Gastroesophageal sphincter (tissue), 4 donors: Measurements from ENCODE around the gene USF1. TPM values are rescaled to one million over a fixed set of nuclear protein-coding genes. Genes with fewer than 3 reads are reported as not detected.

Experiments used
- ATAC-seq: fragments of 150-250 bp; one replicate; pipeline ENCODE4 v1.9.1; 2016; ENCODE audit warnings: mild to moderate bottlenecking, moderate library complexity
- H3K27ac ChIP-seq, 4 donors: fragments of 200-600 bp; sonication (generic) in 3 of 4; 1 replicate in 3 of 4; 2 replicates in 1 of 4; pipeline ENCODE4 v1.5.1; 2016 to 2019
- H3K27me3 ChIP-seq: fragments of 200-600 bp; sonication (generic); one replicate; pipeline ENCODE4 v1.5.1; 2019
- H3K36me3 ChIP-seq, 2 donors: fragments of 200-600 bp; sonication (generic); one replicate each; pipeline ENCODE4 v1.5.1; 2019; ENCODE audit warnings: control low read depth in 1 of 2
- H3K4me1 ChIP-seq, 3 donors: fragments of 200-600 bp; sonication (generic); 1 replicate in 2 of 3; 2 replicates in 1 of 3; pipeline ENCODE4 v1.5.1; 2016 to 2019; ENCODE audit warnings: control low read depth in 2 of 3
- H3K4me3 ChIP-seq, 2 donors: fragments of 200-600 bp; sonication (generic); one replicate each; pipeline ENCODE4 v1.5.1; 2019; ENCODE audit warnings: mild to moderate bottlenecking in 1 of 2, moderate library complexity in 1 of 2
- H3K9me3 ChIP-seq, 3 donors: fragments of 200-600 bp; sonication (generic); one replicate each; pipeline ENCODE4 v1.5.1; 2017 to 2019; ENCODE audit warnings: control low read depth in 2 of 3
- EP300 ChIP-seq: sonication (generic); formaldehyde crosslinking; IDR thresholded peaks from one replicate; pipeline ENCODE4 v1.6.1; 2017; ENCODE audit warnings: antibody characterized with exemption, mild to moderate bottlenecking
- POLR2A ChIP-seq, 2 donors: fragments of 450-650 bp; IDR thresholded peaks; one replicate each; pipeline ENCODE4 v1.6.1; 2017; ENCODE audit warnings: antibody characterized with exemption in 2 of 2, mild to moderate bottlenecking in 2 of 2, moderate library complexity in 1 of 2
- POLR2AphosphoS5 ChIP-seq: sonication (generic); formaldehyde crosslinking; IDR thresholded peaks from one replicate; pipeline ENCODE4 v1.6.1; 2017; ENCODE audit warnings: antibody characterized with exemption
- WGBS, 2 donors: methylation state at CpG; one replicate each; pipeline ENCODE4 v1.1.5; 2018; ENCODE audit warnings: low coverage in 1 of 2; 5-methylcytosine and 5-hydroxymethylcytosine counted together
- total RNA-seq, 4 donors: library from RNA; depleted of rRNA; stranded (reverse); fragments of >200 nt; gene quantifications; one replicate each; pipeline ENCODE4 v1.1.0, GENCODE V29; 2016
- TF ChIP-seq, protein P1 (sequence below), 4 experiments: fragments of 200-600 bp in 2 of 4; fragments of 450-650 bp in 2 of 4; sonication (generic) in 1 of 4; IDR thresholded peaks; one replicate each; pipeline ENCODE4 v1.5.1; 2017 to 2019; ENCODE audit warnings: antibody characterized with exemption in 4 of 4, mild to moderate bottlenecking in 2 of 4, moderate library complexity in 2 of 4

USF1 gene
- total RNA-seq, 4 donors from 2014 or later = 50.9 to 79.4 (median 60.5) TPM

DNA sequence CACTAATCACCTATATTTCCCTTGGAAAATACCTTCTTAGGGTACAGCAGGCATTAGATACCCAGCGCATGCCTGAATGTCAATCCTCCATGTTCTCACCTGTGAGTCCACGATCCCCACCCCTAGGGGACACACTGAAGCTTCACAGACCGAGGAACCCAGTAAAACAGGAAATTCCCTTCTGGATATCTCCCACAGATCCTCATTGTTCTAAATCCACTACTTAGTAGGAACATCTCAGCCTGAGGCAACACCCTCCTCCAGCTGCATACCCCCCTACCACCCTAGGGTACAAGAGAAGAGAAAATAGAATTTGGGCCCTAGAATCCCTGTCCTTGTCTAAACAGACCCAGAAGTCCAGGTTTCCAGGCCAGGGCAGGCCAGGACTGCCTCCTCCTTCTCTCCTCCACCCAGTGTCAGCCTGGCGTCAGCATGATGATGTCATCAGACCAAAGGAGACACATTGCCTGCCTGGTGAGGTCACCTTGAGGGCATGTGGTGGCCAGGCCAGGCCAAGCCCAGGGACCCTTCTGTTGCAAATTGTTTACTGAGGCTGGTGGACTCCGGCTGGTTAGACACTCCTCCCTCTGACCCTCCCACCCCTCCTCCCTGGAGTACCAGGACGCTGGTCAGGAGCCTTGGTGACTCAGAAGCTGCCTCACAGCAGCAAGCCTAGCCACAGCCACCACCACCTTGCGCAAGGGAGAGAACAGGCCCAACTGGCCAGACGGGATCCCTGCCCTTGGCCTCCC, 37.4 kb upstream of the USF1 start:
- Histone ChIP-seq H3K27ac (peak overlapping the region in 2 of 4 donors; percentile 8 to 51), H3K9me3 (no peaks in the 10 kb centered on the region), H3K4me1 (no peaks in the 10 kb centered on the region), H3K4me3 (no peak overlapping the region), H3K27me3 (peaks cover 19% of the 10 kb centered on the region), H3K36me3 (no peaks in the 10 kb centered on the region)
- peak; percentile 96 for ATAC-seq
- TF ChIP-seq POLR2AphosphoS5 (no peak), POLR2A (IDR thresholded peaks at IDR 0.05) (no peak), EP300 (no peak)
- WGBS, 2 donors = 66 to 83% methylated on average over 2 to 3 of the region's 8 CpGs

- no peak for TF ChIP-seq POLR2AphosphoS5
- TF ChIP-seq POLR2A (IDR thresholded peaks at IDR 0.05) = no peak
- TF ChIP-seq, protein P1, sequence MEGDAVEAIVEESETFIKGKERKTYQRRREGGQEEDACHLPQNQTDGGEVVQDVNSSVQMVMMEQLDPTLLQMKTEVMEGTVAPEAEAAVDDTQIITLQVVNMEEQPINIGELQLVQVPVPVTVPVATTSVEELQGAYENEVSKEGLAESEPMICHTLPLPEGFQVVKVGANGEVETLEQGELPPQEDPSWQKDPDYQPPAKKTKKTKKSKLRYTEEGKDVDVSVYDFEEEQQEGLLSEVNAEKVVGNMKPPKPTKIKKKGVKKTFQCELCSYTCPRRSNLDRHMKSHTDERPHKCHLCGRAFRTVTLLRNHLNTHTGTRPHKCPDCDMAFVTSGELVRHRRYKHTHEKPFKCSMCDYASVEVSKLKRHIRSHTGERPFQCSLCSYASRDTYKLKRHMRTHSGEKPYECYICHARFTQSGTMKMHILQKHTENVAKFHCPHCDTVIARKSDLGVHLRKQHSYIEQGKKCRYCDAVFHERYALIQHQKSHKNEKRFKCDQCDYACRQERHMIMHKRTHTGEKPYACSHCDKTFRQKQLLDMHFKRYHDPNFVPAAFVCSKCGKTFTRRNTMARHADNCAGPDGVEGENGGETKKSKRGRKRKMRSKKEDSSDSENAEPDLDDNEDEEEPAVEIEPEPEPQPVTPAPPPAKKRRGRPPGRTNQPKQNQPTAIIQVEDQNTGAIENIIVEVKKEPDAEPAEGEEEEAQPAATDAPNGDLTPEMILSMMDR (IDR thresholded peaks at IDR 0.05) = no peak
- no peak for TF ChIP-seq EP300
- WGBS, 2 donors = 67 to 90% methylated on average over 1 to 2 of the region's 2 CpGs
- Histone ChIP-seq H3K27ac (peak overlapping the region in 1 of 4 donors; percentile 51), H3K4me1 (no peaks in the 10 kb centered on the region), H3K27me3 (peaks cover 21% of the 10 kb centered on the region), H3K9me3 (no peaks in the 10 kb centered on the region), H3K36me3 (no peaks in the 10 kb centered on the region), H3K4me3 (no peak overlapping the region)
- no peak for ATAC-seq
Observed at GRCh38 chr1:161082483-161082882, 36.7 kb upstream of the USF1 start.

DNA sequence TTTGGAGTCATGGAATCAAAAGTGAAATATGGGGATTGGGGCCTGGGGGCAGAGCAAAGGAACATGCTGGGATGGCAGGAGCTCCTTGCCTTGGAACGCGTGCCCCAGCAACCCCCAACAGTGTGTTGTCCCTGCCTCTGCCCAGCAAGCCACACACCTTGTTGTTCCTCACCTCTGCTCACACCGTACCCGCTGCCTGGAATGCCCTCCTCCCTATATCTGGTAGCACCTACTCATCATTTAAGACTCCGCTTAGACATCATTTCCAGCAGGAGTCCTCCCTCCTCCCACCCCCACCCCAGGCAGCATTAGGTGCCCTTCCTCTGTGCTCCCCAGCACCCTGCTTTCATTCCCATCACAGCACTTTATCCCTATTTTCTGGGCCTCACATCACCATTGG, 35.7 kb upstream of the USF1 start:
- ATAC-seq = no peak
- no peak overlapping the region for H3K27ac ChIP-seq
- H3K4me1 ChIP-seq = no peaks in the 10 kb centered on the region
- WGBS, 2 donors = 67 to 75% methylated on average over 3 to 5 of the region's 5 CpGs
- no peaks in the 10 kb centered on the region for H3K9me3 ChIP-seq
- no peaks in the 10 kb centered on the region for H3K36me3 ChIP-seq
- TF ChIP-seq POLR2AphosphoS5 (no peak), POLR2A (IDR thresholded peaks at IDR 0.05) (no peak), EP300 (no peak)
- TF ChIP-seq, protein P1 (IDR thresholded peaks at IDR 0.05) = no peak
- H3K4me3 ChIP-seq = no peak overlapping the region
- peaks cover 21% of the 10 kb centered on the region for H3K27me3 ChIP-seq

DNA sequence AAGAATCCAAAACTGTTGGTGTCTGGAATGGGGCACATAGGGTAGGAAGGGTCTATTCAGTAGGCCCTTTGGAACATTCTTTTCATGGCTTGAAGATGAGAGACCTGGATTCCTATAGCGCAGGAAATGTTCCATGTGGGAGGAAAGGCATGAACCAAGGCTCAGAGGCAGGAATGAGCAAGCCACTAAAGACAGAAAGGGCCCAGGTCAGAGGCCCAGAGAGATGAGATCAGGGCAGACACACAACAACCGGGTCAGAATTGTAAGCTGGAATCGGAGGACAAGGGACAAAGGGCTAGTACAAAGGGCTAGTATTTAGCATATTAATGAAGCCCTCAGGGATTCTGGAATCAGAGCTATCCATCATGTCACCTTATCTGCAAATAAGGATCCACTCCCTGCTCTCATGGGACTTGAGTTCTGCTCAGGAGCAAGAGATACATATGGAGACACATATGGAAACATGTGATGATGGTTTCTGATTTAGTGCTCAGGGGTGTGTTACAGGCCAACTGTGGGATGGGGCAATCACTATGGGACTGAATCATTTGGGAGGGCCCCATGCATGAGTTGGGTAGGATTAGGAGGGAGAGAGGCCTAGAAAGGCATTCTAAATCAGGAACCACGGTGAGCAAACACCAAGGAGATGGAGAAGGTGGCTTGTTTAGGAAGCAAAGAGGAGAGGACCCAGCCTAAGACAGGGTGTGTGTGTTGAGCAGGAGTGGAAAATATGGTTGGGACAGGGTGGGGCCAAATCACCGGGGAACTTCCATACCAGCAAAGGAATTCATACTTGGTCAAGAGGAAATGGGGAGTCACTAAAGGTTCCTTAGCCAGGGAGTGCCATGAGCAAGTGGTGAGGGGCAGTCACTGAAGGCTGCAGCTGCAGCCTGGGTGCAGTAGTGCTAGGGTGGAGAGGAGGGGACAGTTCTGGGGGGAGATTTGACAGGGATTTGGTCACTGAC, 34.9 kb upstream of the USF1 start:
- Histone ChIP-seq H3K27ac (no peak overlapping the region), H3K4me3 (no peak overlapping the region), H3K9me3 (no peaks in the 10 kb centered on the region), H3K27me3 (peaks cover 21% of the 10 kb centered on the region), H3K36me3 (no peaks in the 10 kb centered on the region), H3K4me1 (no peaks in the 10 kb centered on the region)
- no peak for ATAC-seq
- WGBS, 2 donors = 76% methylated on average over 4 to 5 of the region's 5 CpGs
- no peak for TF ChIP-seq POLR2A (IDR thresholded peaks at IDR 0.05)
- TF ChIP-seq POLR2AphosphoS5 = no peak
- TF ChIP-seq EP300 = no peak
- TF ChIP-seq, protein P1 (IDR thresholded peaks at IDR 0.05) = no peak

DNA sequence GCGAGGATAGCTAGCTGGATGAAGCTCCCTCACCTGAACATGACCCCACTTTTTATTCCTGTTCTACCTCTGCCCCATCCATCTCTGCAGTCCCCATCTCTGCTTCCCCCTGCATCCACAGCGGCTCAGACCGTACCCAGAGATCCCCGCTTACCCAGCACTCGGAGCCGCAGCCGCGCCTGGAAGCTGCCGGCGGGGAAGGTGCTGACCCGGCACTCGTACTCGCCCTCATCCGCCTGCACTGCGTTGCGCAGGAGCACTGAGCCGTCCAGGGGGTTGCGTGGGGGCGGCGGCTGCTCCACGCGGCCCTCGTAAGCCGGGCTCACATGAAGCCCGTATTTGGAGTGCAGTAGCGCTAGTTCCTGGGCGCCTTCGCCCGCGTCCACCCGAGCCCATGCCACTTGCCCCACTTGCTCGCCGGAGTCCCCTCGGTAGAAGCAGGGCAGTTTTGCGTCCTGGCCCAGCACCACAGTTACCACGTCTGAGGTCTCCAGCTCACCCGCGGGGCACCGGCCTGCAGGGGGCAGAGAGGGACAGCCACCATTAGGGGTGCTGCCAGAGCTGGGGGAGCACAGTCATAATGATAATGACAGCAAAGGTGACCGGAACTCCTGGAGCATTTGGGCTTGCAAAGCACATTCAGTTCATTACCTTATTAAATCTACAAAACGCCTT, 33.8 kb upstream of the USF1 start:
- 60 to 86% methylated on average over 1 to 3 of the region's 41 CpGs for WGBS, 2 donors
- TF ChIP-seq EP300 = no peak
- H3K36me3 ChIP-seq = no peaks in the 10 kb centered on the region
- no peak overlapping the region for H3K27ac ChIP-seq
- no peaks in the 10 kb centered on the region for H3K4me1 ChIP-seq
- peaks cover 21% of the 10 kb centered on the region for H3K27me3 ChIP-seq
- H3K4me3 ChIP-seq = no peak overlapping the region
- no peak for ATAC-seq
- no peaks in the 10 kb centered on the region for H3K9me3 ChIP-seq
